Measurements from ENCODE around the gene C19orf47. TPM values are rescaled to one million over a fixed set of nuclear protein-coding genes. Genes with fewer than 3 reads are reported as not detected.

Gene C19orf47
- total RNA-seq, 1 experiment from 2014 or later: 18.0 TPM

DNA sequence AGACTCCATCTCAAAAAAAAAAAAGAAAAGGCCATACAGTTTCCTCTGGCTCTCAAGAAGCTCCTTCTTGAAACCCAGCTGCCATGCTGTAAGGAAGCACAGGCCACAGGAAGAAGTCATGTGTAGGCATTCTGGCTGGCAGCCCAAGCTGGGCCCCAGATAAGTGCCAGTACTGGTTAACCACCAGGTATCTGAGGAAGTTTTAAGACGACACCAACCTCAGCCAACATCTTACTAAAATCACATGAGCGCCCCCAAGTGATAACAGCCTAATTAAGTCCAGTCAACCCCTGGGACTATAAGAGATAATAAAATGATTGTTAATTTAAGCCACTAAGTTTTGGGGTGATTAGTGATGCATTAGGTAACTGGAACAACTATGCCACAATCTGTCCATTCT is 35.7 kb downstream of the C19orf47 start:
- ATAC-seq: no peak
- ChIA-PET CTCF (no interaction called here), POLR2A (no interaction called here)

GRCh38 chr19:40309666-40310065 is 38.5 kb downstream of the C19orf47 start:
- RAD21 ChIA-PET (ENCODE audit: low non-redundant PET in 1 of 2, low total read pairs in 2 of 2, uncharacterized antibody in 2 of 2, unreplicated experiment in 2 of 2): interaction anchor here in 1 of 2 experiments (0.6 kb wide), 1 partner anchor 111 kb away, joined by 3 read pairs; no protein-coding TSS in a partner anchor
- Histone ChIP-seq H3K27ac (ENCODE audit: low read depth, low read length) (no peak overlapping the region), H3K9me2 (ENCODE audit: insufficient read depth) (no peaks in the 10 kb centered on the region), H3K4me1 (ENCODE audit: control insufficient read depth in 1 of 2, insufficient read depth in 2 of 2, low read length in 2 of 2) (no peaks in the 10 kb centered on the region), H3K79me2 (ENCODE audit: insufficient read depth, low read length) (no peaks in the 10 kb centered on the region), H3K27me3 (ENCODE audit: insufficient read depth, low read length) (no peaks in the 10 kb centered on the region), H3K9ac (ENCODE audit: low read length) (no peak overlapping the region), H3K4me2 (ENCODE audit: low read length) (no peak overlapping the region), H2AFZ (ENCODE audit: low read depth, low read length, poor library complexity, severe bottlenecking) (no peak overlapping the region), H3K9me3 (ENCODE audit: control insufficient read depth in 1 of 2, insufficient read depth in 1 of 2, low read depth in 1 of 2, low read length in 2 of 2) (no peaks in the 10 kb centered on the region), H3K4me3 (replicated peaks in 1 of 2; ENCODE audit: low read depth in 1 of 2, low read length in 2 of 2) (no peak overlapping the region), H4K20me1 (ENCODE audit: insufficient read depth) (no peaks in the 10 kb centered on the region), H3K36me3 (ENCODE audit: control insufficient read depth in 1 of 2, insufficient read depth in 2 of 2, low read length in 2 of 2) (no peaks in the 10 kb centered on the region)
- ATAC-seq: no peak
- TF ChIP-seq, protein P1, sequence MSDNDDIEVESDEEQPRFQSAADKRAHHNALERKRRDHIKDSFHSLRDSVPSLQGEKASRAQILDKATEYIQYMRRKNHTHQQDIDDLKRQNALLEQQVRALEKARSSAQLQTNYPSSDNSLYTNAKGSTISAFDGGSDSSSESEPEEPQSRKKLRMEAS (IDR thresholded peaks at IDR 0.05): no peak
- BruUV-seq (replicated peaks): no TSS peak
- DNase-seq (ENCODE audit: low read depth, low spot score): no peak
- CTCF ChIA-PET: interaction anchor here (1.0 kb wide), 1 partner anchor 214 kb away, joined by 3 read pairs; no protein-coding TSS in a partner anchor
- POLR2A ChIA-PET: no interaction called here
- intact Hi-C loops (cut with micrococcal nuclease): loop anchor here (10.0 kb wide), 1 partner anchor 215 kb away; no protein-coding TSS in a partner anchor

More for the DNA sequence above, 35.7 kb downstream of the C19orf47 start:
- Histone ChIP-seq H4K20me1 (ENCODE audit: insufficient read depth) (no peaks in the 10 kb centered on the region), H3K9ac (ENCODE audit: low read length) (no peak overlapping the region), H3K36me3 (ENCODE audit: control insufficient read depth in 1 of 2, insufficient read depth in 2 of 2, low read length in 2 of 2) (peaks cover 0 to 5% of the 10 kb centered on the region in 2 experiments; a peak in 2 of 4 replicates), H3K9me3 (ENCODE audit: control insufficient read depth in 1 of 2, insufficient read depth in 1 of 2, low read depth in 1 of 2, low read length in 2 of 2) (no peaks in the 10 kb centered on the region), H2AFZ (ENCODE audit: low read depth, low read length, poor library complexity, severe bottlenecking) (no peak overlapping the region), H3K4me1 (ENCODE audit: control insufficient read depth in 1 of 2, insufficient read depth in 2 of 2, low read length in 2 of 2) (no peaks in the 10 kb centered on the region), H3K27me3 (ENCODE audit: insufficient read depth, low read length) (no peaks in the 10 kb centered on the region), H3K27ac (ENCODE audit: low read depth, low read length) (no peak overlapping the region), H3K79me2 (ENCODE audit: insufficient read depth, low read length) (no peaks in the 10 kb centered on the region), H3K4me3 (replicated peaks in 1 of 2; ENCODE audit: low read depth in 1 of 2, low read length in 2 of 2) (no peak overlapping the region), H3K9me2 (ENCODE audit: insufficient read depth) (no peaks in the 10 kb centered on the region), H3K4me2 (ENCODE audit: low read length) (no peak overlapping the region)
- no TSS peak for BruUV-seq (replicated peaks)
- intact Hi-C loops (cut with micrococcal nuclease): no loop called here
- TF ChIP-seq, protein P2, sequence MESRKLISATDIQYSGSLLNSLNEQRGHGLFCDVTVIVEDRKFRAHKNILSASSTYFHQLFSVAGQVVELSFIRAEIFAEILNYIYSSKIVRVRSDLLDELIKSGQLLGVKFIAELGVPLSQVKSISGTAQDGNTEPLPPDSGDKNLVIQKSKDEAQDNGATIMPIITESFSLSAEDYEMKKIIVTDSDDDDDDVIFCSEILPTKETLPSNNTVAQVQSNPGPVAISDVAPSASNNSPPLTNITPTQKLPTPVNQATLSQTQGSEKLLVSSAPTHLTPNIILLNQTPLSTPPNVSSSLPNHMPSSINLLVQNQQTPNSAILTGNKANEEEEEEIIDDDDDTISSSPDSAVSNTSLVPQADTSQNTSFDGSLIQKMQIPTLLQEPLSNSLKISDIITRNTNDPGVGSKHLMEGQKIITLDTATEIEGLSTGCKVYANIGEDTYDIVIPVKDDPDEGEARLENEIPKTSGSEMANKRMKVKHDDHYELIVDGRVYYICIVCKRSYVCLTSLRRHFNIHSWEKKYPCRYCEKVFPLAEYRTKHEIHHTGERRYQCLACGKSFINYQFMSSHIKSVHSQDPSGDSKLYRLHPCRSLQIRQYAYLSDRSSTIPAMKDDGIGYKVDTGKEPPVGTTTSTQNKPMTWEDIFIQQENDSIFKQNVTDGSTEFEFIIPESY (IDR thresholded peaks at IDR 0.05; ENCODE audit: extremely low read depth, insufficient replicate concordance, low read length): no peak
- TF ChIP-seq EGR1 (IDR thresholded peaks at IDR 0.05; ENCODE audit: low read depth) (no peak), CEBPB (IDR thresholded peaks at IDR 0.05; ENCODE audit: low read depth) (no peak), POLR2A (IDR thresholded peaks at IDR 0.05; ENCODE audit: borderline replicate concordance, extremely low read depth, insufficient read depth, insufficient read length) (no peak)
- RAD21 ChIA-PET (ENCODE audit: low non-redundant PET in 1 of 2, low total read pairs in 2 of 2, uncharacterized antibody in 2 of 2, unreplicated experiment in 2 of 2): interaction anchor here in 1 of 2 experiments (0.6 kb wide), 1 partner anchor 130 kb away, joined by 4 read pairs; no protein-coding TSS in a partner anchor
- no peak for DNase-seq (ENCODE audit: low read depth, low spot score)
